NCI-H510A (cell line): ENCODE results near the gene PHC2.
"Not testable (repeated sequence)": the region's sequence is repeated elsewhere in the genome, so short reads cannot be mapped to it uniquely, and the experiment has no call there.

Experiments
- DNase-seq: peaks from one replicate; lab custom pipeline; 2025; lab: John Stamatoyannopoulos, UW

Gene PHC2

DNA sequence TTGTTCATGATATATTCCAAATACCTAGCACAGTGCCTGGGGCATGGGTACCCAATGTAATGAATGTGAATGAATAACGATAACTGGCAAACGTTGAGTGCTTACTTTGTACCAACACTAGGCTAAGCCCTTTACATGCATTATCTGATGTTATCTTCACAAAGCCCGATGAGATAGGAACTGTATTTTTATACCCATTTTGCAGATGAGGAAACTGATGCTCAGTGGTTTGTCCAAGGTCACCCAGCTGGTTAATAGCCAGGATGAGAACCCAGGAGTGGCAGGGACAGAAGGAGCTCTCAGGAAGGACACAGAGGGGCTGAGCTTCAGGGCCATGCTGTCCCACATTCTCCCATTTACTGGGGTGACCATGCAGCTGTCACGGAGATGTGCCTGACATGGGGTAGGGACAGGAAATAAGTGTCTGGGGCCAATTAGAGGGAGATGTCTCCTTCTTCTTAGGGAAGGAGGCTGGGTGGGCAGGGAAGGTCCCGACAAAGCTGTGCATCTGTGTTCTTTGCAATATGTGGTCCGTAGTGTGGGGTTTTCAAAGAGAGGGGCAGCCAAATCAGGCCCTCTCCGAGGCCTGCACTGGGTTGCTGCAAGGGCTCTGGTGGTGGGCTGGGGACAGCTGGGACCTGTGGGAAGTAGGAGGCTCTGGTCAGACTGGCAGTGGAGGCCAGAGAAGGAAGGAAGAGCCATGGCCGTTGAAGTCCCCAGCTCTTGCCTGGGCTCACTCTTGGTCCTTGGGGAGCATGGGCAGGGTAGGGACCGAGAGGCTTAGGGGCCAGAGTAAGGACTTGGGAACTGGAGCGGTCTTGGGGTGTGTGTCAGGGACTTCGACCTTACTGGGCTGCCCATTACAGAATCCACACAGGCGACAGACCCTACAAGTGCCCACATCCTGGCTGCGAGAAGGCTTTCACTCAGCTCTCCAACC, 136.6 kb downstream of the PHC2 start:
- DNase-seq: no peak

DNA sequence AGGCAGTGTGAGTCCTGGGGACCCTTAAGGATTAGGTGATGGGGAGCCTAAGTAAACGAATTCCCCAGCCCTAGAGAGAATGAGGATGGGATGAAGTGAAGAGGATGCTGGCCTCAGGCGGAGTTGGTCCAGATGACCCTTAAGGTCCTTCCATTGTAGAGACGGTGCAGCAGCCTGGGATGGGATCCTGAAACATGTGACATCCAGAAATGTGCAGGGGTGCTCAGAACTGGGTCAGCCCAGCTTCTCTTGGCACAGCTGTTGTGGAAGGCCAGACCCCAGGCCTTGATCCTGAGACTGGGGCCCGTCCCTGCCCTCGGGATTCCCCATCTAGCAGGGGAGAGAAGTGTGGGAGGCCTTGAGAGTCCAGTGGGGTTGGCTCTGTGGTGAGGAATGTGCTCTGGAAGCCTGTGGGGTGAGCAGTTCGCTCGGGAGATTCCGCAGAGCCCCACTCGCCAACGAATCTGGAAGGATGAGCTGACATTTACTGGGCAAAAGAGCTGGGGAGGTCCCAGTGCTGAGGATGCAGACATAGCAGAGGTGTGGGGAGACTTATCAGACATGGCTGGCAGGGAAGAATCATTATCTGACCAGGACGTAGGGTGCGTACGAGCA, 138.1 kb downstream of the PHC2 start:
- no peak for DNase-seq

DNA sequence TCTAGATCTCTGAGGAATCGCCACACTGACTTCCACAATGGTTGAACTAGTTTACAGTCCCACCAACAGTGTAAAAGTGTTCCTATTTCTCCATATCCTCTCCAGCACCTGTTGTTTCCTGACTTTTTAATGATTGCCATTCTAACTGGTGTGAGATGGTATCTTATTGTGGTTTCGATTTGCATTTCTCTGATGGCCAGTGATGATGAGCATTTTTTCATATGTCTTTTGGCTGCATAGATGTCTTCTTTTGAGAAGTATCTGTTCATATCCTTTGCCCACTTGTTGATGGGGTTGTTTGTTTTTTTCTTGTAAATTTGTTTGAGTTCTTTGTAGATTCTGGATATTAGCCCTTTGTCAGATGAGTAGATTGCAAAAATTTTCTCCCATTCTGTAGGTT, 140.3 kb downstream of the PHC2 start:
- DNase-seq: not testable (repeated sequence)

DNA sequence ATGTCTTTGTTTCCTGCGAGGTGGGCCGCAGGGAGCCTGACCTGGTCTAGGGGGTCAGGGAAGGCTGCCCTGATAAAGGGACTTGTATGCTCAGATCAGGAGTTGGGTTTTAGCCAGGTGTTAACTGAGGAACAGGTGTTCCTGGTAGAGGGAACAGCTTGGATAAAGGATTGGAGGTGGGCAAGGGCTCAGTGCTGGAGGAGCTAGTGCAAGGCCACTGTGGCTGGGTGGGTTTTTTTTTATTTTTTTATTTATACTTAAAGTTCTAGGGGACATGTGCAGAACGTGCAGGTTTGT, 141.1 kb downstream of the PHC2 start:
- no peak for DNase-seq

DNA sequence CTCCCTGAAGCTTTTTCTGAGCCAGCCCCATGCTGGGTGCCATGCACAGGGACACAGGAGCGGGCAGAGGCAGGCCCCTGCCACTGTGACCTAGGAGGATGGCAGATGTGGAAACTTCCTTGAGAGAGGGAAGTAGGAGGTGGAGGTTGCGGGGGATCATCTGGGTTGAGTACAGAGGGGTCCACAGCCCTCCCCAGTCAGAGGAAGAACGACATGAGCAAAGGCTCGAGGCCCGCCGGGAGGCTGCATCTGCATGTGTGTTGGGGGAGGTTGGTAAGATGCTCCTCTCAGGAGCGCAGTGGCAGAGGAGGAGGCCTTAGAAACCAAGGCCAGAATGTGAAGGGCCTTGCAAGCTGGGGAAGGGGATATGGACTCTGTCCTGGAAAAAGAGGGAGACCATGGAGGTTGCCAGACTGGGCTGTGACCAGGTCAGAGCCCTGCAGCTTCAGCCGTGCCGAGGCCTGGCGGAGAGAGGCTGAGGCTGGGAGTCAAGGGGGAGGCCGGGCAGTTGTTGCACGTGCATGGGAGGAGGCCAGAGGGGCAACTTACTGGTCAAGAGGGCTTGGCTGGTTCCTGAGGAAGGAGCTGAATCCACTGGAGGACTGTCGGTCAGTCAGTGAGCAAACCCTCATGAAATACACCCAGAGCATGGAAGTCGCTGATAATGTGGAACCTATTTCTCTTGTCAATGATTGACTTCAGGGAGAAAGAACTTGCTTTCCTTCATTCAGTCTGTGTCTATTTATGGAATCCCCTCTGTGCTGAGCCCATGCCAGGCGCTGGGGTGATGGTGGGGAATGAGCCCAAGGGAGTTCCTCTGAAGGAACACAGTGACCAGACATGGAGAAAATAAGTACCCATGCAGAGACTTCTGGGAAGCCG, 141.7 kb downstream of the PHC2 start:
- DNase-seq: no peak

DNA sequence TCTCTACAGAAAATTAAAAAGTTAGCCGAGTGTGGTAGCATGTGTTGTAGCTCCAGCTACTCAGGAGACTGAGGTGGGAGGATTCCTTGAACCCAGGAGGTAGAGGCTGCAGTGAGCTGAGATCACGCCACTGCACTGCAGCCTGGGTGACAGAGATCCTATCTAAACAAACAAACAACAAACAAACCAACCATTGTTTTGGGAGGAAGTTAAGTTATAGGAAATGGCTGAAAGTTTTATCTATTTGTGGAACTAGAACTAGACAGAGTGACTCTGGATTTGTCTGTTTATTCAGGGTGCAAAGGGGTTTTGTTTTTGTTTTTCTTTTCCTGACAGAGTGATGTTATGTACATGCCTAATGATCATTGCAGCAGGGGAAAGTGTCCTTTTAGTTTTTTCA, 143.6 kb downstream of the PHC2 start:
- DNase-seq: no peak

DNA sequence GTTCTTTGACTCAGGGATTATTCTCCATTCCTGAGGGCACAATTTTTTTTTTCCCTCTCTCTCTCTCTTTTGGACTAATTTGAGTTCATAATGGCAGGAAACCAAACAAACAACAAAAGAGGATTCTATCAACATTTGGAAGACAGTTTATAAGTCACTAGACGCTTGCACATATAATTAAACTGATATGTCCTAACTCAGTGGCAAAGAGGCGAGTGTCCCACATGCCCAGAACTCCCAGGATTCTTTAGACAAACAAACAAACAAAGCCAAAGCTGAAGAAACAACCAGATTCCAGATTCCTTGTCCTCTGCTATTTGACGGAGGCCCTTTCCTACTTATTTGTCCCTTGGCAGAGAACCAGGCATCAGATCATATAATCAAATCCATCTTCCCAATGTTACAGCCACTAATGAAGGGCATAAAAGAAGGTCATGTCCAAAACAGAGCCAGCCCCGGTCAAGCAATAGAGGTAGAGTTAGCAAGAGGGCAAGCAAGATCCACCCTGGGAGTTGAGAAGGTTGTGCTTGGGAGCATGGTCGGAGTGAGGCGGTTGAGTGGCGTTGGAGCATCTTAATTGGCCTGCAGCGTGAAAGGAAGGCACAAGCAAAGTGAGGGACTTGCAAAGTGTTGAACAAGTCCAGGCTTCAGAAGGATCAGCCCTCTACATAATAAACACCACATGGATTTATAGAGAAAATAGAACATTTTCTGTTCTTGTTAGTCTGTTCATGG, 144.3 kb downstream of the PHC2 start:
- DNase-seq: no peak

DNA sequence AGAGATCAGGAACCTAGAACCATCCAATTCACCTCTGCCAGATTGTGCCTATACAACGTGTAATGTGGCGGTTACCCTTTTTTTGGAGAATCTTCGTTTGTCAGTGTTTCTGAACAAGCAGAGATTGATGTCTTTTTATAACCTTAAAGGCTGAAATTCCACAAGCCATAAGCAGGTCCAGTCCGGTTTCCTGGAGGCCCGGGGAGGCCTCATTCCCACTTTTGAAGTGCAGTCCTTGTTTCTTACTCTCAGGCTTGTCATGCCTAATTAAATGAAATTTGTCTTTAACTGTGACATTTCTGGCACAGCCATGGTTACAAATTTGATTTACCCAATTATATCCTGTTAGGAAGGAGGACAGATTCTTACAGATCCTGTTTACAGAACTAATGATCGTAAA, 146.8 kb downstream of the PHC2 start:
- DNase-seq: no peak

DNA sequence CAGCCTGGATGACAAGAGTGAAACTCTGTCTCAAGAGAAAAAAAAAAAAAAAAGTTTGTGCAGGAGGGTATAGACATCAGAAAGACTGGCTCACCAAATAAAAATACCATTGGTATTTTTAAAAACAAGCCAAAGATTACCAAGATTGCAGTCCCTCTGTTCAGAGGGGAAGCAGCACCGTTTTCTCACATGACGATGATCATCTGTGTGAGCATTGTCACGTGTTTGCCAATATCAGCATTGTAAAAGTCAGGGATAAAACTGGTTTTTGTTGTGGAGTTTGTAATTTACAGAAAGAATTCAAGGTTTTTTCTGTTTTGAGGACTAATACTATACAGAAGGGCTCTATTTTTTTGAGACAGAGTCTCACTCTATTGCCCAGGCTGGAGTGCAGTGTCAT, 148.1 kb downstream of the PHC2 start:
- no peak for DNase-seq

DNA sequence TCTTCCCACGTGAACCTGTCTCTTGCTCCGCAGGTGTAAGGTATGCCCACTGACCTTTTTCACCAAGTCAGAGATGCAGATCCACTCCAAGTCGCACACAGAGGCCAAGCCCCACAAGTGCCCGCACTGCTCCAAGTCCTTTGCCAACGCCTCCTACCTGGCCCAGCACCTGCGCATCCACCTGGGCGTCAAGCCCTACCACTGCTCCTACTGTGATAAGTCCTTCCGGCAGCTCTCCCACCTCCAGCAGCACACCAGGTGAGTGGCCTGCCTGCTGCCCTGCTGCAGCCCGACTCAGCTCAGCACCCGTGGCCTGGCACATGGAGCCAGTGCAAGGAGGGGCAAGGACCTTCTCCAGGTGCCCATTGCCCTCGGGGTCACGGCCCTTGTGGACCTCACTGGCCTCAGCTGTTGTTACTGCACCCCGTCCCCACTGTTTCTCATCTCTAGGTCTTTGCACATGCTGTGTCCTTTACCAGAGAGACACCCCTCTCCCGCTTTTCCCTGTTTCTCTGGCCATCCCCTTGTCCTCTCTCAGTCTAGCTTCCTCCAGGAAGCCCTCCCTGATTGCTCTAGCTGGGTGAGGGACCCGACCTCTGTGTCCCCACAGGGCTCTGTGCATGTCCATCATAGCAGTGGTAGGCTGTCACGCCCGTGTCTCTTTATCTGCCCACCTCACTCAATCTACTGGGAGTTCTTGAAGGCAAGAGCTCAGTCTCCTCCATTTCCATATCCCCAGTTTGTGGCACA, 149.2 kb downstream of the PHC2 start:
- no peak for DNase-seq

DNA sequence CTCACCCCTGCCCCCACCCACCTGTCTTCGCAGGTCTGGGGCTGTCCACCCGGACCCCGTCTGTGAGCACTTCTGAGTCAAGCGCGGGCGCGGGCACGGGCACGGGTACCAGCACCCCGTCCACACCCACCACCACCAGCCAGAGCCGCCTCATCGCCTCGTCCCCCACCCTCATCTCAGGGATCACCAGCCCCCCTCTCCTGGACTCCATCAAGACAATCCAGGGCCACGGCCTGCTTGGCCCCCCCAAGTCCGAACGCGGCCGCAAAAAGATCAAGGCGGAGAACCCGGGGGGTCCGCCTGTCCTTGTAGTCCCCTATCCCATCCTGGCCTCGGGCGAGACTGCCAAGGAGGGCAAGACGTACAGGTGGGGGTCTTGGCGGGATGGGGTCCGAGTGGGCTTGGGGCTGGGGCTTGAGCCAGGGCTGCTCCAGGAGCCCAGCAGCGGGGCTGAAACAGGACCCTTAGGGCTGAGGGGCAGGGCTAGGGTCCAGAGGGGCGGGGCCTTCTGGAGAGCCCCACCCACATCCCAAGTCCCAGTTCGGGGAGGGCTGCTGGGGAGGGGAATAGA, 150.7 kb downstream of the PHC2 start:
- DNase-seq: no peak

DNA sequence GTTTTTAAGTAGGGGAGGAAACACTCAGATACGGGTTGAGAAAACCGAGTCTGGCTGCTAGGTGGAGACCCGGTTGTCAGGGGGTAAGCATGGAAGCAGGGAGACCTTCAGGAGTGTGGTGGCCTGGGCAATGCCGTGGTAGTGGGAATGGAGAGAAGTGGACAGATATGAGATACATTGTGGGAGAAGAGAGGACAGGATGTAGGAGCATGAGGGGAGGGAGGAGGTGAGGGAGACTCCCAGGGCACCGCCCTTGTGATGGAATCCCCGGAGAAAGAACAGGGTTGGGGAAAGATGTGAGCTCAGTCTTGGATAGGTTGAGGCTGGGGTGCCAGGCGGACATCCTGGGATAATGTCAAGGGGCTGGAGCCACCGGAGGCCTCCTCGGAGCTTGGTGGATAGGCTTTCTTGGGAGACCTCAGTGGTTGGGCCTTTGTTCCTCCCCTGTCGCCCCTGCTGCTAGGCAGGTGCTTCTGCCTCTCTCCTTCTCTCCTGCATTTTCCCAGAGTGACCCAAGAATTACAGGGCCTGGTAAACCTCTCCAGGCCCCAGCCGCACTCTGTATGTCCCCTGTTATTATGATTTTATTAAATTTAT, 153.3 kb downstream of the PHC2 start:
- DNase-seq: no peak

DNA sequence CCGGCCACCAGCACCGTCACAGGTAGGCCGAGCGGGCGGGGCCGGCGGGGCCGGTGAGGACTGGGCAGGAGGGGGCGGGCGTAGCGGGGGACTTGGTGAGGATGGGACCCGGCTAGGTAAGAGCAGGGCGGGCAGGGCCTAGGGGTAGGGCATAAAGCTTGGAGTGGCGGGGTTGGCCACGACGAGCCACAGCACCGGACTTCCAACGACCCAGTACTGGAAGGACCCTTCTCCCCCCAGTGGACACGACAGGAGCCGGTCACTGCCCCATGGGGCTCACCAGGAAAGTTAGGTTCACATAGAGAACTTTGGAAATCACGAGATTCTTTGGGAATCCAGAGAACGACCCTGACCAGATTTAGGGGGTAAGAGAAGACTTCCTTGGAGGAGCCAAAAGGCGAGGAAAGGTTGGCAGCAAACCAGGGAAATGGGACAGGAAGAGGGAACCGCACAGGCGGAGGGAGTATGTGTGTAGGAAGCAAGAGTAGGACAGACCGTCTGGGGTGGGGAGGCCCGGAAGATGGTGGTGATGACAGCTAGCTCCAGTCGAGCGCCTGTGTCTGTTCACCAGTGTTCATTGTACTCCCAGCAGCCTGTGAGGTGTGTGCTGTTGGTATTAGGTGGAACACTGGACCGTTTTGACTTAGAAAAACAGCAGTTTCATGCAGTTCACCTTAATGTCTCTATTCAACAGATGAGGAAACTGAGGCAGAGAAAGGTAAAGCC, 154.2 kb downstream of the PHC2 start:
- no peak for DNase-seq

DNA sequence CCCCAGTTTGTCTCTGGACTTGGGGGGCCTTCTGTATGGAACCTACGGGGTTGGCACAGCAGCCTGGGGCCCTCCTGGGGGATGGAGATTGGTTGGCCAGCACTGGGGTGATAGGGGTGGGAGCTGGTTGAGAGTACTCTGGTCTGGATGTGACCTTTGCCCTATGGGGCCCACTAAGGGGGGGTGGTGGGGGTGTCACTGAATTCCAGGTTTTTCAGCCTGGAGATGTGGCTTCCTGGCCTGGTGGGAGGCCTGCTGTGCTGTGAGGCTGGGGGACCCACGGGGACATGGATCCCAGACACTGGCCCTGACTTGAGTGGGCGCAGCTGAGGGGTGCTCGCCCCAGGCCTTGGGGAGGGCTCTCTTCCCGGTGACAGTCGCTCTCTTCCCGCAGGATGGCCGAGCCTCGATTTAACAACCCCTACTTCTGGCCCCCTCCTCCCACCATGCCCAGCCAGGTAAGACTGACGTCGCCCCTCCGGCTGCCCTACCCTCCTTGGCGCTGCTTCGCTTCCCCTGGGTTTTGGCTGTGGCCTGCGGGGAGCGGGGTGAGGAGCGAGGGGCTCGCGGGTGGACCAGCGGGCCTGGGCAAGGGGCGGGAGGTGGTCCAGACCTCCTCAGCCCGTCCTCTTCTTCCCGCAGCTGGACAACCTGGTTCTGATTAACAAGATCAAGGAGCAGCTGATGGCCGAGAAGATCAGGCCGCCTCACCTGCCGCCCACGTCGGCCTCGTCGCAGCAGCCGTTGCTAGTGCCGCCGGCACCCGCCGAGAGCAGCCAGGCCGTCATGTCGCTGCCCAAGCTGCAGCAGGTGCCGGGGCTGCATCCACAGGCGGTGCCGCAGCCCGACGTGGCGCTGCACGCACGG, 155.0 kb downstream of the PHC2 start:
- DNase-seq: no peak

DNA sequence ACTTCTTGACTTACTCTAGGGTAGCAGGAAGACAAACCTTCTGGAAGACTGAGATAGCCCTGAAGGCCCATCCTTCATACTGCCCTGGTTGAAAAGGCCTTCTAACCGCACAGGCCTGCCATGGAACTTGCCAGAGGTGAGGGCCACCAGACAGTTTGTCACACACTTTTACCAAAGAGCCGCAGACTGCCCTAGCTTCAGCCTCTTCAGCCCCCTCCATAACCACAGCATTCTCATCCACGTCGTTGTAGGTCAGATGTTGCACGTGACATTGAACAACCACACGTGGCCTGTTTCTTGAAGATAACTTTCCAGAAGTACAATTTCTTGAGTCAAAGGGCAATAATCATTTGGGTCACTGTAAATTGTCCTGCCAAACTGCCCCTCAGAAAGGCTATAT, 155.7 kb downstream of the PHC2 start:
- DNase-seq: no peak

DNA sequence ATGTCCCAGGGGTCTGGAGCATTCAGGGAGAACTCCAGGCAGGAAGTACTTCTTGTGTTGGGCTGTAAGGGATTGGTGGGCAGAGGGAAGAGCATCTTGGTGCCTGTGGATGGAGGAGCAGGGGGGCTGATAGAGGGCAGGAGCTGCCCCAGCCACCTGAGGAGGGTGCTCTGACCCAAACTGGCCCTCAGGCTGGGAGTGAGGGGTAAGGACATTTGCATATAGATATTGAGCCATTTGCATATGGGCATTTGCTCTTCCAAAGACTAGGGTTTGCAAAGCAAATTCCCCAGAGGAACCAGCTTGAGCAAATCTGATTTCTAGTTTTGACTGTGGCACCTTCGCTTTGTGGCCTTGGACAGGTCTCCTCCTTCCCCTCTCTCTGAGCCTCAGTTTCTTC, 156.4 kb downstream of the PHC2 start:
- DNase-seq: no peak

DNA sequence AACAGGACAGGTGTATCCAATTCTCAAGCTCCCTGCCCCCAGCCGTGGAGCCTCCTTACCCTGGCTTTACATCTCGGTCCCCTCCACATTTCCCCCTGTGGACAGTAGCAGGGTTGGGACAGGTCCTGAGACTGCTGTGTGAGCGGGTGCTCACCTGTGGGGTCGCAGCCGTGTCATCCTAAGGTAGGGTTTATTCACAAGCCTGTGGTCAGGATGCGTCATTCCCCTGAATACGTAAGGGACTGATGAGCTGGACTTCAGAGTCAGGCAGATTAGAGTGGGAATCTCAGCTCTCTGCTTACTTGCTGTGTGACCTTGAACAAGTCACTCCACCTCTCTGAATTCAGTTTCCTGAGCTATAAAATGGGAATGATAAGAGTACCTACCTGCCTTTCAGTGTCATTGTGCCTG, 156.9 kb downstream of the PHC2 start:
- DNase-seq: no peak
